H1 (cell line): Measurements from ENCODE around the gene CHRD. TPM values are rescaled to one million over a fixed set of nuclear protein-coding genes. Genes with fewer than 3 reads are reported as not detected.

ENCODE experiments used
- CTCF ChIA-PET: fragments of 300-600 bp; sonication (Branson Sonifier 250); formaldehyde crosslinking; loops from one replicate; lab custom pipeline; 2021; ENCODE audit not compliant: partially characterized antibody; lab: Charles Lee
- POLR2A ChIA-PET: fragments of 300-600 bp; sonication (Branson Sonifier 250); formaldehyde crosslinking; loops from one replicate; lab custom pipeline; 2021; ENCODE audit warnings: inconsistent platforms; ENCODE audit not compliant: partially characterized antibody; lab: Charles Lee
- DNase-seq, 2 experiments: peaks; one replicate each; pipeline versions ENCODE4 v3.0.0 to v3.0.0-alpha.2; 2010 to 2022; ENCODE audit warnings: low spot score in 2 of 2, low read depth in 1 of 2, mixed read lengths in 1 of 2
- FAIRE-seq: peaks from 2 replicates; lab custom pipeline; 2011; peaks lifted over from hg19 to GRCh38; lab: Jason Lieb, UNC
- H2AFZ ChIP-seq: 2 replicates; pipeline ENCODE4 v1.8.1; 2012; ENCODE audit warnings: low read length, inconsistent platforms
- H2AK5ac ChIP-seq: 2 replicates; pipeline ENCODE4 v1.6.1; 2013; ENCODE audit warnings: low read depth, low read length
- H2BK120ac ChIP-seq: replicated peaks from 2 replicates; pipeline ENCODE3; 2013; ENCODE audit warnings: low read depth, low read length, inconsistent platforms
- H2BK12ac ChIP-seq: 2 replicates; pipeline ENCODE4 v1.6.1; 2013; ENCODE audit warnings: low read depth, low read length
- H2BK15ac ChIP-seq: 2 replicates; pipeline ENCODE4 v1.6.1; 2013; ENCODE audit warnings: low read length
- H2BK20ac ChIP-seq: 2 replicates; pipeline ENCODE4 v1.6.1; 2013; ENCODE audit warnings: low read length
- H2BK5ac ChIP-seq: 2 replicates; pipeline ENCODE4 v1.6.1; 2013; ENCODE audit warnings: low read depth, low read length
- H3K14ac ChIP-seq: 2 replicates; pipeline ENCODE4 v1.6.1; 2013; ENCODE audit warnings: inconsistent platforms; ENCODE audit not compliant: insufficient read length
- H3K18ac ChIP-seq: 2 replicates; pipeline ENCODE4 v1.6.1; 2013; ENCODE audit warnings: low read length; ENCODE audit errors: extremely low read depth
- H3K23ac ChIP-seq: 2 replicates; pipeline ENCODE4 v1.6.1; 2013; ENCODE audit warnings: inconsistent platforms; ENCODE audit not compliant: insufficient read length
- H3K23me2 ChIP-seq: 2 replicates; pipeline ENCODE4 v1.6.1; 2013; ENCODE audit warnings: low read depth, low read length
- H3K27ac ChIP-seq: 2 replicates; pipeline ENCODE4 v1.6.1; 2011; ENCODE audit warnings: low read depth, low read length, inconsistent platforms
- H3K27me3 ChIP-seq, 4 experiments: replicated peaks in 1 of 4; 1 replicate in 1 of 4; 2 replicates in 3 of 4; pipeline versions ENCODE4 v1.6.1 to v1.8.1; 2011 to 2013; ENCODE audit warnings: low read length in 3 of 4, mild to moderate bottlenecking in 3 of 4, inconsistent platforms in 2 of 4, mixed read lengths in 2 of 4, moderate library complexity in 1 of 4; ENCODE audit not compliant: control insufficient read depth in 3 of 4, insufficient read depth in 3 of 4; ENCODE audit errors: extremely low read depth in 1 of 4
- H3K36me3 ChIP-seq, 4 experiments: 2 replicates each; pipeline versions ENCODE4 v1.6.1 to v1.8.1; 2011 to 2013; ENCODE audit warnings: mild to moderate bottlenecking in 4 of 4, low read length in 3 of 4, moderate library complexity in 2 of 4, control low read depth in 1 of 4, inconsistent platforms in 1 of 4; ENCODE audit not compliant: insufficient read depth in 4 of 4, control insufficient read depth in 2 of 4
- H3K4ac ChIP-seq: replicated peaks from 2 replicates; pipeline ENCODE3; 2013; ENCODE audit warnings: low read length, low read depth, mixed read lengths, inconsistent platforms; ENCODE audit not compliant: insufficient read length
- H3K4me1 ChIP-seq, 4 experiments: replicated peaks in 1 of 4; 1 replicate in 1 of 4; 2 replicates in 3 of 4; pipeline versions ENCODE4 v1.6.1 to v1.8.1; 2011 to 2013; ENCODE audit warnings: low read length in 3 of 4, inconsistent platforms in 2 of 4, mixed read lengths in 1 of 4; ENCODE audit not compliant: insufficient read depth in 4 of 4, control insufficient read depth in 3 of 4
- H3K4me2 ChIP-seq, 2 experiments: 2 replicates each; pipeline versions ENCODE4 v1.6.1 to v1.8.1; 2011 to 2013; ENCODE audit warnings: low read depth in 2 of 2, low read length in 2 of 2, control low read depth in 1 of 2, inconsistent platforms in 1 of 2, mild to moderate bottlenecking in 1 of 2; ENCODE audit not compliant: insufficient read depth in 1 of 2
- H3K4me3 ChIP-seq, 4 experiments: fragments of 200-600, 300-600 bp in 1 of 4; sonication (generic), shearing (Covaris generic), sonication (Bioruptor Twin) in 1 of 4; 2 replicates each; pipeline versions ENCODE4 v1.5.1 to v1.8.1; 2011 to 2016; ENCODE audit warnings: low read length in 4 of 4, low read depth in 3 of 4, control low read depth in 2 of 4, inconsistent platforms in 2 of 4, mild to moderate bottlenecking in 2 of 4, mixed read lengths in 1 of 4, moderate library complexity in 1 of 4; ENCODE audit not compliant: insufficient read depth in 2 of 4; ENCODE audit errors: extremely low read depth in 1 of 4
- H3K56ac ChIP-seq: replicated peaks from 2 replicates; pipeline ENCODE3; 2013; ENCODE audit warnings: low read depth, mild to moderate bottlenecking, mixed read lengths, low read length, inconsistent platforms; ENCODE audit not compliant: insufficient read length
- H3K79me1 ChIP-seq: 2 replicates; pipeline ENCODE4 v1.6.1; 2013; ENCODE audit warnings: low read depth, low read length, control low read depth
- H3K79me2 ChIP-seq, 2 experiments: 2 replicates each; pipeline versions ENCODE4 v1.6.1 to v1.8.1; 2012 to 2013; ENCODE audit warnings: low read length in 2 of 2, mild to moderate bottlenecking in 2 of 2, inconsistent platforms in 1 of 2; ENCODE audit not compliant: insufficient read depth in 2 of 2, control insufficient read depth in 1 of 2
- H3K9ac ChIP-seq, 4 experiments: replicated peaks in 1 of 4; 1 replicate in 1 of 4; 2 replicates in 3 of 4; pipeline versions ENCODE4 v1.6.1 to v1.8.1; 2011 to 2013; ENCODE audit warnings: low read depth in 3 of 4, low read length in 3 of 4, control low read depth in 2 of 4, mild to moderate bottlenecking in 2 of 4, moderate library complexity in 2 of 4, inconsistent platforms in 1 of 4; ENCODE audit errors: extremely low read depth in 1 of 4
- H3K9me3 ChIP-seq, 2 experiments: 2 replicates each; pipeline versions ENCODE4 v1.6.1 to v1.8.1; 2012 to 2013; ENCODE audit warnings: mild to moderate bottlenecking in 2 of 2, moderate library complexity in 2 of 2, control low read depth in 1 of 2, inconsistent platforms in 1 of 2, low read depth in 1 of 2, low read length in 1 of 2, mixed read lengths in 1 of 2; ENCODE audit not compliant: insufficient read depth in 2 of 2
- H4K20me1 ChIP-seq, 2 experiments: replicated peaks in 1 of 2; 2 replicates each; pipeline versions ENCODE3 to v1.8.1; 2011 to 2013; ENCODE audit warnings: inconsistent platforms in 2 of 2, low read length in 2 of 2, mild to moderate bottlenecking in 1 of 2; ENCODE audit not compliant: insufficient read depth in 2 of 2, control insufficient read depth in 1 of 2
- H4K5ac ChIP-seq: 2 replicates; pipeline ENCODE4 v1.6.1; 2013; ENCODE audit warnings: low read length, low read depth, mixed read lengths, inconsistent platforms; ENCODE audit not compliant: insufficient read length
- H4K8ac ChIP-seq: 2 replicates; pipeline ENCODE4 v1.8.0; 2013; ENCODE audit warnings: mild to moderate bottlenecking, moderate library complexity, low read length, inconsistent platforms; ENCODE audit not compliant: insufficient read depth; ENCODE audit errors: extremely low read depth
- H4K91ac ChIP-seq: replicated peaks from 2 replicates; pipeline ENCODE3; 2013; ENCODE audit warnings: low read length, mixed read lengths, inconsistent platforms; ENCODE audit not compliant: insufficient read length
- CREB1 ChIP-seq: IDR thresholded peaks from 2 replicates; pipeline ENCODE4 v1.6.1; 2012; ENCODE audit warnings: inconsistent platforms
- E2F6 ChIP-seq: IDR thresholded peaks from 2 replicates; pipeline ENCODE4 v1.6.1; 2012; ENCODE audit warnings: inconsistent platforms
- EGR1 ChIP-seq: IDR thresholded peaks from 2 replicates; pipeline ENCODE4 v1.6.1; 2011; ENCODE audit warnings: low read depth, low read length, borderline replicate concordance
- HDAC2 ChIP-seq, 2 experiments: fragments of 300-600 bp in 1 of 2; sonication (generic) in 1 of 2; IDR thresholded peaks; 2 replicates each; pipeline ENCODE4 v1.6.1; 2011 to 2012; ENCODE audit warnings: low read depth in 2 of 2, low read length in 2 of 2, mild to moderate bottlenecking in 2 of 2, moderate library complexity in 2 of 2, borderline replicate concordance in 1 of 2, inconsistent platforms in 1 of 2
- KDM1A ChIP-seq: fragments of 200-600, 300-600 bp; sonication (generic); IDR thresholded peaks from 2 replicates; pipeline ENCODE4 v1.7.1; 2016; ENCODE audit warnings: mild to moderate bottlenecking, low read length, borderline replicate concordance
- RFX5 ChIP-seq: IDR thresholded peaks from 2 replicates; pipeline ENCODE4 v1.6.1; 2011; ENCODE audit warnings: low read depth, low read length, improper control_type of control experiment, borderline replicate concordance
- SAP30 ChIP-seq: fragments of 300-600 bp; sonication (generic); IDR thresholded peaks from 2 replicates; pipeline ENCODE4 v1.7.1; 2012; ENCODE audit warnings: low read length, moderate library complexity, mild to moderate bottlenecking, inconsistent platforms; ENCODE audit not compliant: insufficient read depth, insufficient replicate concordance
- SIN3A ChIP-seq, 2 experiments: IDR thresholded peaks in 1 of 2; conservative IDR thresholded peaks in 1 of 2; 2 replicates each; pipeline ENCODE4 v1.6.1; 2011 to 2012; ENCODE audit warnings: low read length in 2 of 2, improper control_type of control experiment in 1 of 2, low read depth in 1 of 2, mild to moderate bottlenecking in 1 of 2
- SP4 ChIP-seq: IDR thresholded peaks from 2 replicates; pipeline ENCODE4 v1.6.1; 2012; ENCODE audit warnings: low read length, inconsistent platforms
- TBP ChIP-seq: IDR thresholded peaks from 2 replicates; pipeline ENCODE4 v1.6.1; 2011; ENCODE audit warnings: low read depth, low read length, improper control_type of control experiment
- WGBS, 2 experiments: shearing (Covaris generic) in 1 of 2; methylation state at CpG; one replicate each; pipeline versions ENCODE4 v1.1.6 to v1.1.7; 2013 to 2015; ENCODE audit warnings: low lambda C conversion rate in 2 of 2, mixed read lengths in 2 of 2, inconsistent platforms in 1 of 2, low coverage in 1 of 2, missing lambda C conversion rate in 1 of 2; ENCODE audit not compliant: insufficient replicate concordance in 2 of 2, insufficient coverage in 1 of 2, insufficient read length in 1 of 2; ENCODE audit errors: extremely low coverage in 1 of 2, missing lambda C conversion rate in 1 of 2; 5-methylcytosine and 5-hydroxymethylcytosine counted together
- polyA plus RNA-seq, 7 experiments: library from polyadenylated mRNA; depleted of rRNA in 3 of 7; stranded (reverse) in 5 of 7; unstranded in 2 of 7; fragments of >200 nt in 5 of 7; fragments of 200-250 nt in 2 of 7; gene quantifications; 1 replicate in 5 of 7; 2 replicates in 1 of 7; 4 replicates in 1 of 7; pipeline versions ENCODE4 v1.2.1 to v1.2.3, GENCODE V29; 2011 to 2013; ENCODE audit warnings: missing spikeins in 2 of 7, mixed read lengths in 2 of 7
- total RNA-seq: library from RNA; stranded (reverse); fragmentation: NEBNext Ultra II Directional; extraction: Animal tissue kit (Norgen Biotek cat#: 25700); gene quantifications from 2 replicates; pipeline ENCODE4 v1.2.1, GENCODE V29; 2021

The CHRD gene
- total and polyA plus RNA-seq, 2 of the 8 experiments (the other 6 are each of a cell fraction or from before 2014, with no cell fraction given) = 0.62 to 0.86 TPM

- Histone ChIP-seq H3K36me3 (no peaks in the 10 kb centered on the region), H2BK20ac (no peak overlapping the region), H3K79me2 (no peaks in the 10 kb centered on the region), H3K4ac (no peak overlapping the region), H3K9me3 (no peaks in the 10 kb centered on the region; a peak in 1 of 4 replicates), H2BK120ac (no peak overlapping the region), H3K4me1 (no peaks in the 10 kb centered on the region), H3K23me2 (peaks cover 1% of the 10 kb centered on the region; the same call in 1 of the 2 replicates), H2BK15ac (no peak overlapping the region), H3K56ac (no peak overlapping the region), H3K9ac (no peak overlapping the region), H2AFZ (no peak overlapping the region), H3K18ac (no peak overlapping the region), H4K91ac (no peak overlapping the region), H2BK12ac (no peak overlapping the region), H3K23ac (no peak overlapping the region), H4K20me1 (no peaks in the 10 kb centered on the region), H3K4me2 (no peak overlapping the region), H2BK5ac (no peak overlapping the region), H3K14ac (no peak overlapping the region), H3K79me1 (no peaks in the 10 kb centered on the region), H3K27me3 (no peaks in the 10 kb centered on the region), H3K4me3 (no peak overlapping the region), H3K27ac (no peak overlapping the region), H4K5ac (no peak overlapping the region), H4K8ac (no peak overlapping the region), H2AK5ac (no peak overlapping the region)
- POLR2A ChIA-PET = no interaction called here
- DNase-seq = no peak
- WGBS, 2 experiments = 91% methylated on average over 3 of the region's 3 CpGs; no CpG with 5 or more reads in 1 of the 2 experiments
- FAIRE-seq = no peak
- CTCF ChIA-PET = interaction anchor here (0.5 to 3.1 kb wide), 9 partner anchors 8 to 123 kb away, joined by 3 to 22 read pairs (median 3); no protein-coding TSS in a partner anchor
- TF ChIP-seq SIN3A (conservative IDR thresholded peaks at IDR 0.05 in 1 of 2, IDR thresholded peaks at IDR 0.05 in 1 of 2; ENCODE audit: low read depth in 1 of 2, low read length in 2 of 2) (no peak), SP4 (no peak), HDAC2 (IDR thresholded peaks at IDR 0.05; ENCODE audit: borderline replicate concordance in 1 of 2, low read depth in 2 of 2, low read length in 2 of 2) (no peak), EGR1 (no peak), CREB1 (no peak), RFX5 (no peak), E2F6 (no peak), SAP30 (no peak), TBP (no peak), KDM1A (no peak)
Observed at GRCh38 chr3:184423561-184423960, 43.7 kb downstream of the CHRD start.
